Measurements from ENCODE around the gene COL23A1.

- TF ChIP-seq EZH2 (IDR thresholded peaks at IDR 0.05; ENCODE audit: low read length, missing control alignments) (no peak), CTCF (conservative IDR thresholded peaks at IDR 0.05 in 1 of 2, IDR thresholded peaks at IDR 0.05 in 1 of 2; ENCODE audit: low read depth in 1 of 2, low read length in 2 of 2) (no peak)
Observed at GRCh38 chr5:178583279-178583678, 6.9 kb downstream of the COL23A1 start.

Measured in fibroblast of lung (primary cell).